ENCODE measurements around the gene GPRC6A. TPM values are rescaled to one million over a fixed set of nuclear protein-coding genes. Genes with fewer than 3 reads are reported as not detected.

GPRC6A gene, protein sequence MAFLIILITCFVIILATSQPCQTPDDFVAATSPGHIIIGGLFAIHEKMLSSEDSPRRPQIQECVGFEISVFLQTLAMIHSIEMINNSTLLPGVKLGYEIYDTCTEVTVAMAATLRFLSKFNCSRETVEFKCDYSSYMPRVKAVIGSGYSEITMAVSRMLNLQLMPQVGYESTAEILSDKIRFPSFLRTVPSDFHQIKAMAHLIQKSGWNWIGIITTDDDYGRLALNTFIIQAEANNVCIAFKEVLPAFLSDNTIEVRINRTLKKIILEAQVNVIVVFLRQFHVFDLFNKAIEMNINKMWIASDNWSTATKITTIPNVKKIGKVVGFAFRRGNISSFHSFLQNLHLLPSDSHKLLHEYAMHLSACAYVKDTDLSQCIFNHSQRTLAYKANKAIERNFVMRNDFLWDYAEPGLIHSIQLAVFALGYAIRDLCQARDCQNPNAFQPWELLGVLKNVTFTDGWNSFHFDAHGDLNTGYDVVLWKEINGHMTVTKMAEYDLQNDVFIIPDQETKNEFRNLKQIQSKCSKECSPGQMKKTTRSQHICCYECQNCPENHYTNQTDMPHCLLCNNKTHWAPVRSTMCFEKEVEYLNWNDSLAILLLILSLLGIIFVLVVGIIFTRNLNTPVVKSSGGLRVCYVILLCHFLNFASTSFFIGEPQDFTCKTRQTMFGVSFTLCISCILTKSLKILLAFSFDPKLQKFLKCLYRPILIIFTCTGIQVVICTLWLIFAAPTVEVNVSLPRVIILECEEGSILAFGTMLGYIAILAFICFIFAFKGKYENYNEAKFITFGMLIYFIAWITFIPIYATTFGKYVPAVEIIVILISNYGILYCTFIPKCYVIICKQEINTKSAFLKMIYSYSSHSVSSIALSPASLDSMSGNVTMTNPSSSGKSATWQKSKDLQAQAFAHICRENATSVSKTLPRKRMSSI
- not detected in 2 replicates for total RNA-seq

DNA sequence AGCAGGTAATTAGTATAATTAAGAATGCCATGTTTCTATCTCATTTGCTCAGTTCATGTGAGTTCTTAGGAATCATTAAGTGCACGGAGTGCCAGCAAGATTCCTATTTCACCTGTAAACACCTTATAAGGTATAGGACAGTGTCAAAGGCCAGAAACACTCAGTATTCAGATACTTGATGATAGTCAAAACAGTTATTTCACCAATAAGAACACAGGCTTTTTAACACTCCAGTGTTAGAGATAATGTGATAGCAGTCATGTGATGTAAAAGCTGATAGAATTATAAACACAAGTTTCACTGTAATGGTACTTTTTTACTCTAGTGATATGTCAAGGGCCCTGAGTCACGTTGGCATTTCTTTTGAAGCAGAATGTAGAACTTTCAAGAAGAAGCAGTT lies at the start of gene GPRC6A:
Gene GPRC6A (minus strand): TSS at position 101 of the 400 bp plus-strand sequence. CDS start 70 bp downstream, at position 31.

DNA sequence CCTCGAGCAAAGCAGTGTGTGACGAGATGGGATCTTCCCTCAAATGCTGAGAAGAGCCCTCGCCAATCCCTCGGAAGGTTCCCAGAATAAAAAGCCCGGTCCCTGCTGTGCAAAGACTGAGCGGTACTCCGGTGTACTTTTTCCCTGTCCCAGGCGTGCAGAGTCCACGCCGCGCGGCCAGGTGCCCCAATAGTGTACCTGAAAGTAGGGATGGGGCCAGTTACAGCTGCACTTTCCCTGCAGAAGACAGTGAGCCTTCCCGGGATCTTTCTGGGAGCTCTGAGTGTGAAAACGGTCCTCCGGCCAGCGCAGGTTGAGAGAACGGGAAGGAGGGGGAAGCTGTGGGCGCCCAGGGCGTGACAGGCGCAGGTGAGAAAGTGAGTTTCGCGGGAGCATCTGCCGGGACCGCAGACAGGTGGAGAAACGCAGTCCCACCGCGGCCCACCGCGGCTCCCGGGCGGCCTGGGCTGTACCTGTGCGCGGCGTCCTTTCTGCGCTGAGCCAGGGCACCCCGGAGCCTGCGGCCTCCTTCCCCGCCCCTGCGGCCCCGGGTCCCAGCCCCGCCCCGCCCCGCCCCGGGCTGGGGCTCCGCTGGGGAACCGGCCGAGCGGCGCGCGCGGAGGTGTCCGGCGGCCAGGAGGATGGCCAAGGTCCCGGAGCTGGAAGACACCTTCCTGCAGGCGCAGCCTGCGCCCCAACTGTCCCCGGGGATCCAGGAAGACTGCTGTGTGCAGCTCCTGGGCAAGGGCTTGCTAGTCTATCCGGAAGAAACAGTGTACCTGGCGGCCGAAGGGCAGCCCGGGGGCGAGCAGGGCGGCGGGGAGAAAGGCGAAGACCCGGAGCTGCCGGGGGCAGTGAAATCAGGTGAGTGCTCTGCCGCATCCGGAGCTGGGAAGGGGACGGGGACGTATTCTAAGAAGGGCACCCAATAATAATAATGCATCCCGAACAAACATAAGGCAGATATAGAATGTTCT lies 48.0 kb upstream of the GPRC6A start, which contains the start of gene RFX6:
Gene RFX6 (plus strand): TSS at position 608 of the 977 bp plus-strand sequence. CDS start 34 bp downstream, at position 642.

DNA sequence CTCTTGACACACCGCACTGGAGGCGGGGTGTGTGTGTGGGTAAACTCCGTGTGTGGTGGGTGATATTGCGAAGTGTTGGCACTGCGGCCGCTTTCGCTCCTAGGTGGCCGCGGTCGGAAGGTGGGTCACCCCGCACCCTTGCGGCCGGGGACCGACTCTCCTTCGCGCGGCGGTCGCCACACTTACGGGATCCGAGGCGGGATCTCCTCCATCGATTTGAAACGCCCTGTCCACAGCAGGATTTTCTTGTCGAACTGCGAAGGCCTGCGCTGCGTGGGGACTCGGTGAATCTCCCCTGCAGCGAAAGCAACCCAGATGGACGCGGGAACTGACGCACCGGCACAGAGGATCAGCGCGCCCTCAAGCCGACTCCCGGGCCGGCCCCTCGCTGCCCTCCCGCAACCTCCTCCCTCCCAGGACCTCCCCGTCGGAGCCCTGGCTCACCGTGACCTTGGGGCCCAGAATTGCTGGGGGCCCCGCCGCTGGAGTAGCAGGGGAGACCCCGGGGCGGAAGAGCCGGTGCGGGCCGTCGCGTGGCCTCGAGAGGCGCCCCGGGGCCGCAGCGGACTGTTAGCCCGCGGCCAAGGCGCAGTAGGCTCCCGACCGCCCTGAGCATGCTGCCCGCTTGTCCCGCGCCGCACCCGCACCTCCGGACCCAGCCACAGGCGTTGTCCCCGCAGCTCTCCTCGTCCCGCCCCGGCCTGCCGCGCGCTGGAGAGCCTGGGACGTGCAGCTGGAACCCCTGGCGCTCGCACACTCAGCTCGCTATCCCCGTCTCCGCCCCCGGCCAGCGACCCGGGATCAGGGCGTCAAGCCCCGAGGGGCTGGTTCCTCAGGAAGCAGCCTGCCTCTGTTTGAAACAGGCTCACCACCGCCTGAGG lies 63.7 kb downstream of the GPRC6A start, which contains the start of gene FAM162B:
Gene FAM162B (minus strand): TSS at position 759 of the 881 bp plus-strand sequence. CDS start 143 bp downstream, at position 616.

Other genes starting within 250 kb of the GPRC6A start
- gene RSPH4A, start 212.6 kb downstream of the GPRC6A start, total RNA-seq, result 0.13 and 0.22 TPM in 2 replicates
- gene ZUP1, start 160.3 kb downstream of the GPRC6A start, total RNA-seq, result 10.8 and 13.3 TPM in 2 replicates
- gene KPNA5, start 147.9 kb downstream of the GPRC6A start, total RNA-seq, result 7.4 and 9.4 TPM in 2 replicates
- gene FAM162B, start 63.4 kb downstream of the GPRC6A start, total RNA-seq, result not detected in 2 replicates
- gene RFX6, start 48.2 kb upstream of the GPRC6A start, total RNA-seq, result not detected in 2 replicates

Measured in articular chondrocyte of knee joint (primary cell).